Fibroblast of pulmonary artery (primary cell): Measurements from ENCODE around the gene SLC24A4.

Experiments
- DNase-seq: peaks from one replicate; pipeline ENCODE4 v3.0.0-alpha.2; 2010; ENCODE audit warnings: low read depth
- H3K4me3 ChIP-seq: replicated peaks from 2 replicates; pipeline ENCODE4 v1.5.1; 2011; ENCODE audit warnings: low read depth, mild to moderate bottlenecking, control low read depth, low read length, moderate library complexity
- TF ChIP-seq, protein P1 (sequence below): IDR thresholded peaks from 2 replicates; pipeline ENCODE4 v1.5.1; 2011; ENCODE audit warnings: mild to moderate bottlenecking, control low read depth, low read length, inconsistent platforms; ENCODE audit errors: missing control alignments

SLC24A4 gene

GRCh38 chr14:92323916-92324818 is 1.2 kb downstream of the SLC24A4 start:
- no peak for DNase-seq
- TF ChIP-seq, protein P1, sequence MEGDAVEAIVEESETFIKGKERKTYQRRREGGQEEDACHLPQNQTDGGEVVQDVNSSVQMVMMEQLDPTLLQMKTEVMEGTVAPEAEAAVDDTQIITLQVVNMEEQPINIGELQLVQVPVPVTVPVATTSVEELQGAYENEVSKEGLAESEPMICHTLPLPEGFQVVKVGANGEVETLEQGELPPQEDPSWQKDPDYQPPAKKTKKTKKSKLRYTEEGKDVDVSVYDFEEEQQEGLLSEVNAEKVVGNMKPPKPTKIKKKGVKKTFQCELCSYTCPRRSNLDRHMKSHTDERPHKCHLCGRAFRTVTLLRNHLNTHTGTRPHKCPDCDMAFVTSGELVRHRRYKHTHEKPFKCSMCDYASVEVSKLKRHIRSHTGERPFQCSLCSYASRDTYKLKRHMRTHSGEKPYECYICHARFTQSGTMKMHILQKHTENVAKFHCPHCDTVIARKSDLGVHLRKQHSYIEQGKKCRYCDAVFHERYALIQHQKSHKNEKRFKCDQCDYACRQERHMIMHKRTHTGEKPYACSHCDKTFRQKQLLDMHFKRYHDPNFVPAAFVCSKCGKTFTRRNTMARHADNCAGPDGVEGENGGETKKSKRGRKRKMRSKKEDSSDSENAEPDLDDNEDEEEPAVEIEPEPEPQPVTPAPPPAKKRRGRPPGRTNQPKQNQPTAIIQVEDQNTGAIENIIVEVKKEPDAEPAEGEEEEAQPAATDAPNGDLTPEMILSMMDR, result no peak
- no peak overlapping the region for H3K4me3 ChIP-seq

DNA sequence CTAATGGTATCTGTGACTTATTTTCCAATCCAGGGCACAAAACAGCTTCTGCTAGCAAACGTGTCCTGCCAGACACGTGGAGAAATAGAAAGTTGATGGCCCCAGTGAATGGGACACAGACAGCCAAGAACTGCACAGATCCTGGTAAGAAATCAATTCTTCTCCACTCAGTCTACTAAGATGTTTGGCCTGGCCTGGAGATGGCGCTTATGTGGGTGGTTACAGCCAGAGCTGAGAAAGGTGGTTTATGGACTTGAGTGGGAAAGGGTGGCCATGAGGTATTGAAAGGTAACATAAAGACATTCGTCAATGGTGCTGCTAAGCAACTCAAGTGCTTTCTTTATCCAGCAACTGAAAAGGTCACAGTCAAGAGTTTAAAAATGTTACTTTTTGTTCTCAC is 2.9 kb downstream of the SLC24A4 start:
- H3K4me3 ChIP-seq, result no peak overlapping the region
- no peak for DNase-seq
- TF ChIP-seq, protein P1, result peak; percentile 13

DNA sequence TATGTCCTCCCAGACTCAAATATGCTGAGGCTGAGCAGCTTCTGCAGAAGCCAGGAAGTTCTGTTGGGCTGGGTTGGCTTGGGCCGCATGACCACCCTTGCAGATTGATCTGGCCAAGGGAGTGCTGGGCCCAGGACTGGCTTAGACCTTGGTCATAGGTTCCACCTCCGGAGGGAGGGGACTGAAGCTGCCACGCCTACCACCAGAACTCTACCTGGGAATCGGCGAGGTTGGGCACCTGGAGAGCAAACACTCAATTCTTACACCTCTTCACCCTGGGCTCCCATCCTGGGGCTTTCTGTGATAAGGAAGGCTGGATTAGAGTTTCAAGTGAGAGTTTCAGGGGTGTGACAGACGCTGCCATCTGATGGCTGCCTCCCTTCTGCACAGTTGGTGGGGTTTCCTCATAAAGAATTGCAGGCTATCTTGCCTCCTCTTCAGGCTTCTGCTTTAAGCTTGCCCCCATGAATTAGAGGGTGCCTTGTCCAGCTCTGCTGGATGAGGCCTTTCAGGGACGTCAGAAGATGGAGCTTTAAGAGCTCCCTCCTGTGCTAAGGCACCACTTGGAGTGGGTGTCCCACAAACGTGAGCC is 5.8 kb downstream of the SLC24A4 start:
- DNase-seq, result no peak
- TF ChIP-seq, protein P1, result no peak

GRCh38 chr14:92334050-92334449 is 11.1 kb downstream of the SLC24A4 start:
- DNase-seq, result no peak
- H3K4me3 ChIP-seq, result no peak overlapping the region
- TF ChIP-seq, protein P1, result no peak

More for the DNA sequence above, 5.8 kb downstream of the SLC24A4 start:
- no peak overlapping the region for H3K4me3 ChIP-seq

DNA sequence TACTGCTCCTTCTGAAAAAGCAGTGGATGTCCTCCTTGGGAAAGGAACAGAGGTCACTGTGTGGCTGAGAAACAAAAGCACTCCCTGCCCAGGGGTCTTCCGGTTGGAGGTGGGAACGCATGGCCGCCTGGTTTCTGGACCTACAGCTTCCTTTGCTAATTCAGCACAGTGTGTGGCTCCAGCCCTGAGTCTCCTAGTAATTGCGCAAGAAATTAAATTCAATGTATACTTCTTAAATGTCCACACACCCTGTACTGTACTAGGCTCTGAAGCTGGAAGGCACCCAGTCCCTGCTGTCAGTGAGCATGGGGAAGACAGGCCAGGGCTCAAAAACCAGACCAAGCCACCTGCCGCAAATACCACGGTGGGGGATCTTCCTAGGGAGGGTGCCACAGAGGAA is 13.4 kb downstream of the SLC24A4 start:
- H3K4me3 ChIP-seq, result no peak overlapping the region
- DNase-seq, result no peak
- TF ChIP-seq, protein P1, result no peak

DNA sequence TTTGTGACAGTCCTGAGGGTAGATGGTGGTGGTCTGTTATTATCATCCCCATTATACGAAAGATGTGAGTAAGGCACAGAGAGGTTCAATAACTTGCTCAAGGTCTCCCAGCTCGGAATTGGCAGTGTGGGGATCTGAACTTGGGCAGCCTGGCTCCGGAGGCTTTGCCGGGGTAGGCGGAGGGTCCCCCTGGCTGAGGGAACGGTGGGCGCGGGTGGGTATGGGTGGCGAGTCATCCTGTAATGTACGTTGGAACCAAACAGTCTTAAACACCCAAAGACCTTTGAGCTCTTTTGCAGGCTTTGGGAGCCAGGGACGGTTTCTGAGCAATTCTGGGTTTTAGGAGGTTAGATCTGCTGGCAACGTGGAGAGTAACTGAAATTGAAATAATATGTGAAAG is 16.5 kb downstream of the SLC24A4 start:
- DNase-seq, result no peak
- TF ChIP-seq, protein P1, result no peak

More for the DNA sequence above, 16.5 kb downstream of the SLC24A4 start:
- H3K4me3 ChIP-seq, result no peak overlapping the region
